Left kidney (tissue), 8 donors: ENCODE measurements around the gene CHRNE. TPM values are rescaled to one million over a fixed set of nuclear protein-coding genes. Genes with fewer than 3 reads are reported as not detected.

ENCODE experiments used
- DNase-seq: peaks from one replicate; pipeline ENCODE4 v3.0.0-alpha.2; 2013
- long read RNA-seq, 8 donors: transcript quantifications; one replicate each; lab custom pipeline, GENCODE V29; 2026
- polyA plus RNA-seq: library from polyadenylated mRNA; unstranded; fragments of 120-200 nt; gene quantifications from one replicate; pipeline ENCODE4 v1.2.1, GENCODE V29; 2013; ENCODE audit not compliant: insufficient read length

Gene CHRNE
- 1.2 TPM for polyA plus RNA-seq
- long read RNA-seq, donor 1 = 0 reads
- long read RNA-seq, donor 2 = 0 reads
- long read RNA-seq, donor 3 = 0 reads
- long read RNA-seq, donor 4 = 0 reads
- long read RNA-seq, donor 5 = 0 reads
- long read RNA-seq, donor 6, partial matches to known transcripts = 0 of 1 reads
- long read RNA-seq, donor 6, other reads (novel, unspliced or antisense) = 0 of 1 reads
- long read RNA-seq, donor 7 = 0 reads
- long read RNA-seq, donor 8 = 0 reads

GRCh38 chr17:4903051-4903818, at the start of gene CHRNE:
Gene CHRNE, minus strand, starts transcription at chr17:4903098. Its CDS starts 35 bp downstream, at chr17:4903063.
- DNase-seq = peak; percentile 86

GRCh38 chr17:4951486-4951885, 48.6 kb upstream of the CHRNE start:
- DNase-seq = no peak

GRCh38 chr17:4950746-4951204, 47.9 kb upstream of the CHRNE start, which contains the start of gene ENO3:
Gene ENO3, plus strand, starts transcription at chr17:4951119. Its CDS starts 711 bp downstream, at chr17:4951830.
- DNase-seq = no peak

- no peak for DNase-seq
These were observed 47.3 kb upstream of the CHRNE start for GRCh38 chr17:4950075-4950745.

- no peak for DNase-seq
These were observed 46.6 kb upstream of the CHRNE start for GRCh38 chr17:4949321-4950074.

GRCh38 chr17:4948931-4949320, 46.0 kb upstream of the CHRNE start:
- DNase-seq = peak; percentile 91

- peak; percentile 88 for DNase-seq
These were observed 45.5 kb upstream of the CHRNE start, which contains the start of gene PFN1 for GRCh38 chr17:4948166-4948930. Gene PFN1, minus strand, starts transcription at chr17:4948530. Its CDS starts 136 bp downstream, at chr17:4948394.

- DNase-seq = no peak
These were observed 44.7 kb upstream of the CHRNE start for GRCh38 chr17:4947411-4948165.

GRCh38 chr17:4947010-4947410, 44.1 kb upstream of the CHRNE start:
- no peak for DNase-seq

- DNase-seq = no peak
These were observed 43.5 kb upstream of the CHRNE start for GRCh38 chr17:4946312-4946976.

GRCh38 chr17:4945944-4946280, 43.0 kb upstream of the CHRNE start:
- DNase-seq = no peak

- no peak for DNase-seq
These were observed 42.5 kb upstream of the CHRNE start for GRCh38 chr17:4945176-4945943.

- DNase-seq = no peak
These were observed 41.8 kb upstream of the CHRNE start for GRCh38 chr17:4944554-4945175.

- DNase-seq = no peak
These were observed 41.3 kb upstream of the CHRNE start for GRCh38 chr17:4944163-4944553.

- DNase-seq = no peak
These were observed 40.0 kb upstream of the CHRNE start for GRCh38 chr17:4942760-4943508.

- DNase-seq = no peak
These were observed 38.4 kb upstream of the CHRNE start for GRCh38 chr17:4941319-4941610.

- DNase-seq = no peak
These were observed 37.8 kb upstream of the CHRNE start for GRCh38 chr17:4940555-4941318.
